Progenitor cell of endocrine pancreas (in vitro differentiated cells): Measurements from ENCODE around the gene PRKCB. TPM values are rescaled to one million over a fixed set of nuclear protein-coding genes. Genes with fewer than 3 reads are reported as not detected.

Source experiments
- DNase-seq: peaks from one replicate; pipeline ENCODE4 v3.0.0; 2021; ENCODE audit warnings: low spot score; ENCODE audit not compliant: unreplicated experiment
- H3K27ac Mint-ChIP-seq: 2 replicates; pipeline ENCODE4 v1.8.0; 2021; ENCODE audit warnings: mild to moderate bottlenecking, moderate library complexity, mixed read lengths
- H3K27me3 Mint-ChIP-seq: 2 replicates; pipeline ENCODE4 v1.8.0; 2021; ENCODE audit warnings: mixed read lengths
- H3K36me3 Mint-ChIP-seq: 2 replicates; pipeline ENCODE4 v1.8.0; 2022; ENCODE audit warnings: mixed read lengths; ENCODE audit not compliant: insufficient read depth
- H3K4me1 Mint-ChIP-seq: 2 replicates; pipeline ENCODE4 v1.8.0; 2021; ENCODE audit warnings: low read depth, mixed read lengths
- H3K4me3 Mint-ChIP-seq: 2 replicates; pipeline ENCODE4 v1.8.0; 2021; ENCODE audit warnings: low read depth, mild to moderate bottlenecking, moderate library complexity, mixed read lengths
- H3K9me3 Mint-ChIP-seq: 2 replicates; pipeline ENCODE4 v1.8.0; 2021; ENCODE audit warnings: low read depth, mixed read lengths
- CTCF ChIP-seq: fragments of 200-600 bp; sonication (generic); IDR thresholded peaks from one replicate; pipeline ENCODE4 v1.5.0; 2021; ENCODE audit warnings: antibody characterized with exemption, mild to moderate bottlenecking; ENCODE audit not compliant: unreplicated experiment
- total RNA-seq: library from RNA; stranded (reverse); gene quantifications from 2 replicates; pipeline ENCODE4 v1.2.1, GENCODE V29; 2021

Gene PRKCB
- total RNA-seq, 1 donor from 2014 or later: 0.36 TPM

GRCh38 chr16:24117680-24118079 lies 281.9 kb downstream of the PRKCB start:
- Mint-ChIP-seq H3K4me3 (no peak overlapping the region), H3K4me1 (no peaks in the 10 kb centered on the region)
- DNase-seq: no peak

GRCh38 chr16:24118126-24118821 lies 282.5 kb downstream of the PRKCB start:
- peak overlapping the region; percentile 67 for H3K27ac Mint-ChIP-seq
- H3K27me3 Mint-ChIP-seq: peaks cover 21% of the 10 kb centered on the region
- no peak for TF ChIP-seq CTCF
- no peak for DNase-seq
- peaks cover 7% of the 10 kb centered on the region for H3K9me3 Mint-ChIP-seq
- no peaks in the 10 kb centered on the region for H3K4me1 Mint-ChIP-seq
- no peaks in the 10 kb centered on the region for H3K36me3 Mint-ChIP-seq
- H3K4me3 Mint-ChIP-seq: no peak overlapping the region

More at GRCh38 chr16:24117680-24118079, 281.9 kb downstream of the PRKCB start:
- Mint-ChIP-seq H3K27ac (no peak overlapping the region), H3K9me3 (peaks cover 7% of the 10 kb centered on the region), H3K27me3 (peaks cover 16% of the 10 kb centered on the region), H3K36me3 (no peaks in the 10 kb centered on the region)
- no peak for TF ChIP-seq CTCF

- Mint-ChIP-seq H3K4me3 (no peak overlapping the region), H3K27me3 (peaks cover 34% of the 10 kb centered on the region), H3K4me1 (no peaks in the 10 kb centered on the region), H3K27ac (no peak overlapping the region), H3K9me3 (peaks cover 7% of the 10 kb centered on the region), H3K36me3 (no peaks in the 10 kb centered on the region)
- TF ChIP-seq CTCF: no peak
- DNase-seq: no peak
Observed at GRCh38 chr16:24119807-24120206, 284.0 kb downstream of the PRKCB start.

GRCh38 chr16:24123275-24123674 lies 287.5 kb downstream of the PRKCB start:
- no peak for TF ChIP-seq CTCF
- peaks cover 31% of the 10 kb centered on the region for H3K27me3 Mint-ChIP-seq
- no peak overlapping the region for H3K27ac Mint-ChIP-seq
- no peak for DNase-seq
- H3K4me3 Mint-ChIP-seq: no peak overlapping the region
- no peaks in the 10 kb centered on the region for H3K36me3 Mint-ChIP-seq
- no peaks in the 10 kb centered on the region for H3K4me1 Mint-ChIP-seq
- no peaks in the 10 kb centered on the region for H3K9me3 Mint-ChIP-seq

- H3K4me1 Mint-ChIP-seq: no peaks in the 10 kb centered on the region
- no peak for TF ChIP-seq CTCF
- no peak overlapping the region for H3K4me3 Mint-ChIP-seq
- no peak overlapping the region for H3K27ac Mint-ChIP-seq
- H3K27me3 Mint-ChIP-seq: peaks cover 27% of the 10 kb centered on the region
- no peaks in the 10 kb centered on the region for H3K9me3 Mint-ChIP-seq
- DNase-seq: no peak
- no peaks in the 10 kb centered on the region for H3K36me3 Mint-ChIP-seq
Observed at GRCh38 chr16:24124291-24124690, 288.5 kb downstream of the PRKCB start.
